Measurements from ENCODE around the gene SDR39U1.

DNA sequence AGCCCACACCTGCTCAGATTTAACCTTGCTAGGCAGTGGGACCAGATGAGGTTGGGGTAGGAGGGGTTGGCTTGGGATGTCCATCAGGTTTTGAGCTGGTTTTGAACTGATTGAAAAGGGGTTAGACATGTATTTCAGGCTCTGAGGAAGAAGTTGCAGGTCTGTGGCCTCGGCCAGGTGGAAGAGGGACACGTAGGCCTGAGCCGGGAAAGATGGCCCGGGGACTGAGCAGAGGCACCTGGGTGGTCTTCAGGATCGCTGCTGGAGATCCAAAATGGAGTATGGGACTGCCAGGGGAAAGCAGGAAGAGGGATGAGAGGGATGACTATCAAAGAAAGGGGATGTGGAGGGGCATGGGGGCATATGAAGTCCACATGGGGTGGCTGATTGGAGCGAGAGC, 36.2 kb downstream of the SDR39U1 start:
- TF ChIP-seq, protein P1, sequence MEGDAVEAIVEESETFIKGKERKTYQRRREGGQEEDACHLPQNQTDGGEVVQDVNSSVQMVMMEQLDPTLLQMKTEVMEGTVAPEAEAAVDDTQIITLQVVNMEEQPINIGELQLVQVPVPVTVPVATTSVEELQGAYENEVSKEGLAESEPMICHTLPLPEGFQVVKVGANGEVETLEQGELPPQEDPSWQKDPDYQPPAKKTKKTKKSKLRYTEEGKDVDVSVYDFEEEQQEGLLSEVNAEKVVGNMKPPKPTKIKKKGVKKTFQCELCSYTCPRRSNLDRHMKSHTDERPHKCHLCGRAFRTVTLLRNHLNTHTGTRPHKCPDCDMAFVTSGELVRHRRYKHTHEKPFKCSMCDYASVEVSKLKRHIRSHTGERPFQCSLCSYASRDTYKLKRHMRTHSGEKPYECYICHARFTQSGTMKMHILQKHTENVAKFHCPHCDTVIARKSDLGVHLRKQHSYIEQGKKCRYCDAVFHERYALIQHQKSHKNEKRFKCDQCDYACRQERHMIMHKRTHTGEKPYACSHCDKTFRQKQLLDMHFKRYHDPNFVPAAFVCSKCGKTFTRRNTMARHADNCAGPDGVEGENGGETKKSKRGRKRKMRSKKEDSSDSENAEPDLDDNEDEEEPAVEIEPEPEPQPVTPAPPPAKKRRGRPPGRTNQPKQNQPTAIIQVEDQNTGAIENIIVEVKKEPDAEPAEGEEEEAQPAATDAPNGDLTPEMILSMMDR (IDR thresholded peaks at IDR 0.05; ENCODE audit: insufficient read depth, low read length) = no peak
- no peak for TF ChIP-seq POLR2AphosphoS5 (IDR thresholded peaks at IDR 0.05; ENCODE audit: low read depth)
- TF ChIP-seq, protein P2, sequence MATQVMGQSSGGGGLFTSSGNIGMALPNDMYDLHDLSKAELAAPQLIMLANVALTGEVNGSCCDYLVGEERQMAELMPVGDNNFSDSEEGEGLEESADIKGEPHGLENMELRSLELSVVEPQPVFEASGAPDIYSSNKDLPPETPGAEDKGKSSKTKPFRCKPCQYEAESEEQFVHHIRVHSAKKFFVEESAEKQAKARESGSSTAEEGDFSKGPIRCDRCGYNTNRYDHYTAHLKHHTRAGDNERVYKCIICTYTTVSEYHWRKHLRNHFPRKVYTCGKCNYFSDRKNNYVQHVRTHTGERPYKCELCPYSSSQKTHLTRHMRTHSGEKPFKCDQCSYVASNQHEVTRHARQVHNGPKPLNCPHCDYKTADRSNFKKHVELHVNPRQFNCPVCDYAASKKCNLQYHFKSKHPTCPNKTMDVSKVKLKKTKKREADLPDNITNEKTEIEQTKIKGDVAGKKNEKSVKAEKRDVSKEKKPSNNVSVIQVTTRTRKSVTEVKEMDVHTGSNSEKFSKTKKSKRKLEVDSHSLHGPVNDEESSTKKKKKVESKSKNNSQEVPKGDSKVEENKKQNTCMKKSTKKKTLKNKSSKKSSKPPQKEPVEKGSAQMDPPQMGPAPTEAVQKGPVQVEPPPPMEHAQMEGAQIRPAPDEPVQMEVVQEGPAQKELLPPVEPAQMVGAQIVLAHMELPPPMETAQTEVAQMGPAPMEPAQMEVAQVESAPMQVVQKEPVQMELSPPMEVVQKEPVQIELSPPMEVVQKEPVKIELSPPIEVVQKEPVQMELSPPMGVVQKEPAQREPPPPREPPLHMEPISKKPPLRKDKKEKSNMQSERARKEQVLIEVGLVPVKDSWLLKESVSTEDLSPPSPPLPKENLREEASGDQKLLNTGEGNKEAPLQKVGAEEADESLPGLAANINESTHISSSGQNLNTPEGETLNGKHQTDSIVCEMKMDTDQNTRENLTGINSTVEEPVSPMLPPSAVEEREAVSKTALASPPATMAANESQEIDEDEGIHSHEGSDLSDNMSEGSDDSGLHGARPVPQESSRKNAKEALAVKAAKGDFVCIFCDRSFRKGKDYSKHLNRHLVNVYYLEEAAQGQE (IDR thresholded peaks at IDR 0.05; ENCODE audit: insufficient replicate concordance, low read depth) = no peak
- TF ChIP-seq SPI1 (IDR thresholded peaks at IDR 0.05; ENCODE audit: borderline replicate concordance, low read depth) = no peak
- TF ChIP-seq GABPA (IDR thresholded peaks at IDR 0.05; ENCODE audit: low read depth) = no peak

Data from HL-60 (cell line).